CD4-positive, alpha-beta memory T cell (primary cell): Measurements from ENCODE around the gene HOXA9. TPM values are rescaled to one million over a fixed set of nuclear protein-coding genes. Genes with fewer than 3 reads are reported as not detected.
A peak's percentile ranks its signal among the peaks of the same experiment; 100 is the strongest.

Source experiments
- CTCF ChIA-PET: fragments of 350-600 bp; sonication (Branson Sonifier 250); formaldehyde crosslinking; loops from one replicate; lab custom pipeline; 2021; ENCODE audit warnings: inconsistent platforms; ENCODE audit not compliant: partially characterized antibody; lab: Charles Lee
- POLR2A ChIA-PET: fragments of 350-600 bp; sonication (Branson Sonifier 250); formaldehyde crosslinking; loops from one replicate; lab custom pipeline; 2021; ENCODE audit not compliant: partially characterized antibody; lab: Charles Lee
- DNase-seq, 5 donors: peaks; one replicate each; pipeline versions ENCODE4 v3.0.0 to v3.0.0-alpha.2; 2020 to 2022; ENCODE audit warnings: mixed read lengths in 1 of 5
- H3K27ac ChIP-seq: one replicate; pipeline ENCODE4 v1.7.0; 2013; ENCODE audit warnings: low read depth, low read length
- H3K27me3 ChIP-seq: 2 replicates; pipeline ENCODE4 v1.7.0; 2013; ENCODE audit warnings: mild to moderate bottlenecking, low read length, moderate library complexity; ENCODE audit not compliant: insufficient read depth
- H3K36me3 ChIP-seq: 2 replicates; pipeline ENCODE4 v1.7.0; 2013; ENCODE audit warnings: mild to moderate bottlenecking, low read length, moderate library complexity; ENCODE audit not compliant: insufficient read depth
- H3K4me1 ChIP-seq: 2 replicates; pipeline ENCODE4 v1.7.0; 2013; ENCODE audit warnings: mild to moderate bottlenecking, low read length, moderate library complexity; ENCODE audit not compliant: insufficient read depth
- H3K4me3 ChIP-seq, 2 donors: one replicate each; pipeline ENCODE4 v1.7.0; 2013; ENCODE audit warnings: low read length in 2 of 2, mild to moderate bottlenecking in 1 of 2
- H3K9me3 ChIP-seq, 2 donors: one replicate each; pipeline ENCODE4 v1.7.0; 2013; ENCODE audit warnings: low read length in 2 of 2, control low read depth in 1 of 2; ENCODE audit not compliant: control insufficient read depth in 1 of 2
- H3K27ac Mint-ChIP-seq, 7 donors: one replicate each; pipeline ENCODE4 v1.8.0; 2020 to 2021; ENCODE audit warnings: mixed read lengths in 7 of 7, mild to moderate bottlenecking in 6 of 7, inconsistent platforms in 3 of 7, moderate library complexity in 3 of 7
- H3K27me3 Mint-ChIP-seq, 2 donors: one replicate each; pipeline ENCODE4 v1.8.0; 2020 to 2021; ENCODE audit warnings: mixed read lengths in 2 of 2
- H3K36me3 Mint-ChIP-seq, 2 donors: one replicate each; pipeline ENCODE4 v1.8.0; 2020 to 2021; ENCODE audit warnings: mixed read lengths in 2 of 2, inconsistent platforms in 1 of 2, mild to moderate bottlenecking in 1 of 2
- H3K4me1 Mint-ChIP-seq, 4 donors: one replicate each; pipeline ENCODE4 v1.8.0; 2020 to 2021; ENCODE audit warnings: mixed read lengths in 4 of 4, mild to moderate bottlenecking in 1 of 4
- H3K4me3 Mint-ChIP-seq, 8 donors: one replicate each; pipeline ENCODE4 v1.8.0; 2020 to 2021; ENCODE audit warnings: mixed read lengths in 8 of 8, mild to moderate bottlenecking in 7 of 8, moderate library complexity in 6 of 8, inconsistent platforms in 3 of 8
- H3K9me3 Mint-ChIP-seq, 8 donors: one replicate each; pipeline ENCODE4 v1.8.0; 2020 to 2021; ENCODE audit warnings: mixed read lengths in 8 of 8, mild to moderate bottlenecking in 5 of 8, inconsistent platforms in 3 of 8, moderate library complexity in 1 of 8
- intact Hi-C: fragments of 100-400 bp; cut with micrococcal nuclease; formaldehyde crosslinking; loops from one replicate; pipeline ENCODE4 v1.15.1; 2023
- polyA plus RNA-seq, 2 donors: library from polyadenylated mRNA; unstranded; fragments of 300-500 nt; fragmentation: Illumina TruSeq; gene quantifications; one replicate each; pipeline ENCODE4 v1.2.3, GENCODE V29; 2021
- total RNA-seq, 2 experiments: library from RNA; stranded (reverse); gene quantifications; one replicate each; pipeline ENCODE4 v1.2.3, GENCODE V29; 2021

HOXA9 gene
- total and polyA plus RNA-seq, 4 experiments from 2014 or later = not detected

GRCh38 chr7:27200761-27201579, 35.6 kb upstream of the HOXA9 start:
- DNase-seq = no peak
- H3K4me1 ChIP-seq = peaks cover 40% of the 10 kb centered on the region
- no peak overlapping the region for H3K4me3 ChIP-seq
- Mint-ChIP-seq H3K4me3 (peak overlapping the region; percentile 64 to 82 (median 76)), H3K36me3 (no peaks in the 10 kb centered on the region), H3K27me3 (peaks cover 72 to 80% of the 10 kb centered on the region in 2 donors), H3K9me3 (peaks cover 0 to 9% (median 3%) of the 10 kb centered on the region in 8 donors), H3K27ac (peak overlapping the region in 3 of 7 donors; percentile 31 to 87 (median 48)), H3K4me1 (peaks cover 30 to 63% (median 40%) of the 10 kb centered on the region in 4 donors)
- intact Hi-C loops = no loop called here
- no peaks in the 10 kb centered on the region for H3K9me3 ChIP-seq
- ChIA-PET POLR2A (no interaction called here), CTCF (interaction anchor here (0.8 kb wide), 1 partner anchor 22 kb away, joined by 3 read pairs; no protein-coding TSS in a partner anchor)
- no peaks in the 10 kb centered on the region for H3K36me3 ChIP-seq
- peaks cover 80% of the 10 kb centered on the region for H3K27me3 ChIP-seq
- no peak overlapping the region for H3K27ac ChIP-seq

- H3K4me1 ChIP-seq = peaks cover 36% of the 10 kb centered on the region
Observed at GRCh38 chr7:27199849-27200760, 34.8 kb upstream of the HOXA9 start, which contains the start of gene HOXA13. TSS of gene HOXA13 (minus strand) at chr7:27200091. CDS start at chr7:27200077, 14 bp downstream.

GRCh38 chr7:27198871-27199801, 33.8 kb upstream of the HOXA9 start:
- H3K9me3 ChIP-seq = no peaks in the 10 kb centered on the region
- Mint-ChIP-seq H3K9me3 (peaks cover 0 to 7% (median 2%) of the 10 kb centered on the region in 8 donors), H3K36me3 (no peaks in the 10 kb centered on the region), H3K27me3 (peaks cover 69 to 79% of the 10 kb centered on the region in 2 donors), H3K4me3 (peak overlapping the region in 7 of 8 donors; percentile 54 to 79 (median 73)), H3K4me1 (peaks cover 23 to 47% (median 29%) of the 10 kb centered on the region in 4 donors), H3K27ac (peak overlapping the region in 2 of 7 donors; percentile 33 to 81)
- no peaks in the 10 kb centered on the region for H3K36me3 ChIP-seq
- H3K27me3 ChIP-seq = peaks cover 75% of the 10 kb centered on the region
- ChIA-PET CTCF (interaction anchor here (0.8 to 1.5 kb wide), 6 partner anchors 9 to 878 kb away, joined by 3 to 6 read pairs (median 5); no protein-coding TSS in a partner anchor), POLR2A (interaction anchor here (0.8 to 1.9 kb wide), 3 partner anchors 8 to 15 kb away, joined by 3 to 7 read pairs (median 3); no protein-coding TSS in a partner anchor)
- H3K27ac ChIP-seq = no peak overlapping the region
- DNase-seq = peak in 1 of 5 donors; percentile 23
- no peak overlapping the region for H3K4me3 ChIP-seq
- H3K4me1 ChIP-seq = peaks cover 31% of the 10 kb centered on the region
- intact Hi-C loops = loop anchor here (5.0 to 10.0 kb wide), 2 partner anchors 463 to 976 kb away; partner anchors contain the start of gene HIBADH

More at GRCh38 chr7:27199849-27200760, 34.8 kb upstream of the HOXA9 start, which contains the start of gene HOXA13:
- Histone ChIP-seq H3K4me3 (no peak within 1 kb of the TSS), H3K9me3 (no peaks in the 10 kb centered on the region), H3K27ac (no peak within 1 kb of the TSS), H3K27me3 (peaks cover 74% of the 10 kb centered on the region), H3K36me3 (no peaks in the 10 kb centered on the region)
- Mint-ChIP-seq H3K27me3 (peaks cover 70 to 77% of the 10 kb centered on the region in 2 donors), H3K4me1 (peaks cover 27 to 54% (median 34%) of the 10 kb centered on the region in 4 donors), H3K9me3 (peaks cover 0 to 9% (median 2%) of the 10 kb centered on the region in 8 donors), H3K36me3 (no peaks in the 10 kb centered on the region), H3K27ac (peak within 1 kb of the TSS in 5 of 7 donors; percentile 48 to 87 (median 69)), H3K4me3 (peak within 1 kb of the TSS; percentile 67 to 91 (median 81))
- CTCF ChIA-PET = interaction anchor here (0.8 to 1.5 kb wide), 2 partner anchors 20 to 21 kb away, joined by 3 to 5 read pairs; no protein-coding TSS in a partner anchor
- intact Hi-C loops = loop anchor here (5.0 to 10.0 kb wide), 2 partner anchors 462 to 975 kb away; partner anchors contain the start of gene HIBADH
- peak in 1 of 5 donors; percentile 24 for DNase-seq
- POLR2A ChIA-PET = interaction anchor here (1.9 kb wide), 1 partner anchor 12 kb away, joined by 7 read pairs; no protein-coding TSS in a partner anchor

- peaks cover 34% of the 10 kb centered on the region for H3K4me1 ChIP-seq
- ChIA-PET CTCF (interaction anchor here (0.8 to 1.5 kb wide), 6 partner anchors 8 to 878 kb away, joined by 3 to 6 read pairs (median 5); no protein-coding TSS in a partner anchor), POLR2A (interaction anchor here (0.8 to 1.9 kb wide), 3 partner anchors 8 to 15 kb away, joined by 3 to 7 read pairs (median 3); no protein-coding TSS in a partner anchor)
- no peaks in the 10 kb centered on the region for H3K9me3 ChIP-seq
- intact Hi-C loops = loop anchor here (5.0 to 10.0 kb wide), 2 partner anchors 464 to 977 kb away; partner anchors contain the start of gene HIBADH
- Mint-ChIP-seq H3K9me3 (peaks cover 0 to 7% (median 2%) of the 10 kb centered on the region in 8 donors), H3K4me1 (peaks cover 21 to 53% (median 33%) of the 10 kb centered on the region in 4 donors), H3K27me3 (peaks cover 72 to 78% of the 10 kb centered on the region in 2 donors), H3K27ac (peak overlapping the region in 3 of 7 donors; percentile 3 to 44 (median 33)), H3K4me3 (peak overlapping the region in 6 of 8 donors; percentile 3 to 73 (median 28)), H3K36me3 (no peaks in the 10 kb centered on the region)
- peaks cover 75% of the 10 kb centered on the region for H3K27me3 ChIP-seq
- no peak overlapping the region for H3K27ac ChIP-seq
- DNase-seq = no peak
- no peak overlapping the region for H3K4me3 ChIP-seq
- no peaks in the 10 kb centered on the region for H3K36me3 ChIP-seq
Observed at GRCh38 chr7:27198138-27198841, 33.0 kb upstream of the HOXA9 start.

GRCh38 chr7:27197137-27198042, 32.1 kb upstream of the HOXA9 start:
- Mint-ChIP-seq H3K9me3 (peaks cover 0 to 7% (median 2%) of the 10 kb centered on the region in 8 donors), H3K4me1 (peaks cover 21 to 54% (median 36%) of the 10 kb centered on the region in 4 donors), H3K36me3 (no peaks in the 10 kb centered on the region), H3K27me3 (peaks cover 70 to 75% of the 10 kb centered on the region in 2 donors), H3K27ac (peak overlapping the region in 2 of 7 donors; percentile 33 to 77), H3K4me3 (peak overlapping the region in 2 of 8 donors; percentile 0 to 9)
- Histone ChIP-seq H3K4me3 (no peak overlapping the region), H3K27ac (no peak overlapping the region), H3K27me3 (peaks cover 74% of the 10 kb centered on the region), H3K4me1 (peaks cover 41% of the 10 kb centered on the region), H3K36me3 (no peaks in the 10 kb centered on the region), H3K9me3 (no peaks in the 10 kb centered on the region)
- ChIA-PET CTCF (no interaction called here), POLR2A (no interaction called here)
- intact Hi-C loops = loop anchor here (2.0 to 10.0 kb wide), 3 partner anchors 465 to 977 kb away; partner anchors contain the start of gene HIBADH
- no peak for DNase-seq
